Ovary (tissue), 9 donors: ENCODE measurements around the gene IGF1R. TPM values are rescaled to one million over a fixed set of nuclear protein-coding genes. Genes with fewer than 3 reads are reported as not detected.

ENCODE experiments used
- DNase-seq, 5 donors: peaks; one replicate each; pipeline ENCODE4 v3.0.0-alpha.2; 2019 to 2020
- H3K27ac ChIP-seq, 2 donors: fragments of 200-600 bp; one replicate each; pipeline versions ENCODE4 v1.5.1 to v1.8.0; 2019 to 2022
- H3K27me3 ChIP-seq: fragments of 200-600 bp; one replicate; pipeline ENCODE4 v1.8.0; 2022
- H3K36me3 ChIP-seq: fragments of 200-600 bp; sonication (generic); one replicate; pipeline ENCODE4 v1.5.1; 2019
- H3K4me1 ChIP-seq: one replicate; pipeline ENCODE4 v1.8.1; 2013; ENCODE audit warnings: mild to moderate bottlenecking, moderate library complexity; ENCODE audit not compliant: insufficient read depth
- H3K4me3 ChIP-seq: fragments of 200-600 bp; sonication (generic); one replicate; pipeline ENCODE4 v1.5.1; 2017
- H3K9me3 ChIP-seq, 2 donors: fragments of 200-600 bp in 1 of 2; sonication (generic) in 1 of 2; one replicate each; pipeline versions ENCODE4 v1.5.1 to v1.8.1; 2013 to 2019; ENCODE audit warnings: mild to moderate bottlenecking in 1 of 2, moderate library complexity in 1 of 2
- CTCF ChIP-seq, 3 donors: fragments of 450-650 bp in 2 of 3; fragments of 200-600 bp in 1 of 3; IDR thresholded peaks; one replicate each; pipeline versions ENCODE4 v1.5.1 to v1.8.0; 2016 to 2022; ENCODE audit warnings: antibody characterized with exemption in 3 of 3, mild to moderate bottlenecking in 1 of 3
- EP300 ChIP-seq: sonication (generic); formaldehyde crosslinking; IDR thresholded peaks from one replicate; pipeline ENCODE4 v1.6.1; 2017; ENCODE audit warnings: antibody characterized with exemption
- POLR2A ChIP-seq: fragments of 450-650 bp; IDR thresholded peaks from one replicate; pipeline ENCODE4 v1.6.1; 2017; ENCODE audit warnings: antibody characterized with exemption, mild to moderate bottlenecking, moderate library complexity
- WGBS, 3 donors: extraction: QIAGEN DNeasy Blood & Tissue Kit in 1 of 3; methylation state at CpG; one replicate each; pipeline versions ENCODE4 v1.1.5 to v1.1.7; 2013 to 2017; 5-methylcytosine and 5-hydroxymethylcytosine counted together
- intact Hi-C, 4 donors: fragments of 100-400 bp; cut with DNase I; formaldehyde crosslinking; loops; one replicate each; pipeline versions ENCODE4 v1.11.0 to v1.15.1; 2022 to 2023
- polyA plus RNA-seq, 2 donors: library from polyadenylated mRNA; stranded (reverse); fragments of 200-250 nt in 1 of 2; fragments of 350-450 nt in 1 of 2; fragmentation: Illumina TruSeq in 1 of 2; extraction: RNeasy Lipid Tissue Mini Kit (QIAGEN cat#74804) in 1 of 2; gene quantifications; one replicate each; pipeline ENCODE4 v1.2.3, GENCODE V29; 2013 to 2014
- total RNA-seq, 7 donors: library from RNA; depleted of rRNA in 2 of 7; stranded (reverse); fragments of >200 nt in 2 of 7; fragmentation: NEBNext Ultra II Directional in 3 of 7; extraction: Animal tissue kit (Norgen Biotek cat#: 25700) in 3 of 7; gene quantifications; one replicate each; pipeline versions ENCODE4 v1.1.0 to v1.2.4, GENCODE V29; 2016 to 2023
- donor health status: DM: no; HTN: no; CAD: no; lungs with moderate emphysema.
- donor health status: DM: no; HTN: no; CAD: no.
- donor health status: Bipolar disorder and iron deficiency.
- donor health status: DM: yes; HTN: yes; CAD: no.
- donor health status: DM: no; HTN: no; CAD: no.
- donor health status: DM: yes; HTN: yes; CAD: no.

The IGF1R gene
- total and polyA plus RNA-seq, 9 donors: 15.4 to 88.7 (median 68.9) TPM

DNA sequence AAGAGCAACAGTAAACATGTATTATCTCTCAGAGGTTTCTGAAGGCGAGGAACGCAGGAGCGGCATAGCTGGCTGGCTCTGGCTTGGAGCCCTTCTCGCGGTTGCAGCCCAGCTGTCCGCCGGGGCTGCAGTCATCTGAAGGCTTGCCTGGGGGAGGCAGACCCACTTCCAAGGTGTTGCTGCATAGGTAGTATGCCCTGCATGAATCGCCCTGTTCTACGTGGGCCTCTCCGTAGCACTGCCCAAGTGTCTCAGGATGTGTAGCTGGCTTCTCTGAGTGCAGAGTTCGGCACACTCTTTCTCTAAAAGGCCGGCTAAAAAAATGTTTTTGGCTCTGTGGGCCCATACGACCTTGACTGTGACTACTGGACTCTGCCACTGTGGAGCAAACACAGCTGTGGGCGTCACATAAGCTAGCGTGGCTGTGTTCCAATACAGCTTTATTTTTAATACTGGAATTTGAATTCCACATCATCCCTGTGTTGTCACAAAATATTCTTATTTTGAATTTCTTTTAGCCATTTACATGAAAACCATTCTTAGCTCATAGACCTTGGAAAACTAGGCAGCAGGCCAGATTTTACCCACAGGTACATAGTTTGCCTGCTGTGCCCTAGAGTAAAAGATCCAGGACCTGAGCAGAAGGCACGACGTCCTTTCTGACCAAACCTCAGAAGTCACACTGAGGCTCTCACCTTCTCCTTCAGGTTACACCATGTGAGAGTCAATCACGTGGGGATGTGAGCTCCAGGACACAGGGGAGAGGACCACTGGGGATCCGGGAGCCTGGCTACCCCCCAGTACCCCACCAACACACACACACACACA lies 303.4 kb downstream of the IGF1R start:
- no peaks in the 10 kb centered on the region for H3K27me3 ChIP-seq
- H3K27ac ChIP-seq: peak overlapping the region; percentile 23 to 81
- 5 to 26% (median 7%) methylated on average over 19 of the region's 19 CpGs for WGBS, 3 donors
- peak; percentile 69 to 82 (median 79) for DNase-seq
- H3K9me3 ChIP-seq: no peaks in the 10 kb centered on the region
- no peaks in the 10 kb centered on the region for H3K36me3 ChIP-seq
- no peak for TF ChIP-seq CTCF (IDR thresholded peaks at IDR 0.05)
- no peak for TF ChIP-seq EP300
- no peak for TF ChIP-seq POLR2A
- peaks cover 50% of the 10 kb centered on the region for H3K4me1 ChIP-seq
- intact Hi-C loops: no loop called here
- H3K4me3 ChIP-seq: no peak overlapping the region

- Histone ChIP-seq H3K4me1 (peaks cover 48% of the 10 kb centered on the region), H3K4me3 (no peak overlapping the region), H3K36me3 (no peaks in the 10 kb centered on the region), H3K9me3 (no peaks in the 10 kb centered on the region), H3K27ac (peak overlapping the region; percentile 23 to 81), H3K27me3 (no peaks in the 10 kb centered on the region)
- intact Hi-C loops: no loop called here
- TF ChIP-seq EP300 (no peak), POLR2A (no peak), CTCF (IDR thresholded peaks at IDR 0.05) (no peak)
- DNase-seq: no peak
- WGBS, 3 donors: 25 to 40% (median 30%) methylated on average over 6 of the region's 6 CpGs
These were observed 304.1 kb downstream of the IGF1R start for GRCh38 chr15:98952381-98952803.

- Histone ChIP-seq H3K36me3 (no peaks in the 10 kb centered on the region), H3K27me3 (no peaks in the 10 kb centered on the region), H3K4me3 (no peak overlapping the region), H3K27ac (peak overlapping the region; percentile 71 to 81), H3K4me1 (peaks cover 46% of the 10 kb centered on the region), H3K9me3 (no peaks in the 10 kb centered on the region)
- TF ChIP-seq POLR2A (no peak), CTCF (IDR thresholded peaks at IDR 0.05) (no peak), EP300 (no peak)
- intact Hi-C loops: no loop called here
- WGBS, 3 donors: 72 to 81% (median 80%) methylated on average over 19 of the region's 19 CpGs
- DNase-seq: peak in 1 of 5 donors; percentile 43
These were observed 304.9 kb downstream of the IGF1R start for GRCh38 chr15:98953000-98953787.

- peak in 2 of 5 donors; percentile 49 to 57 for DNase-seq
- intact Hi-C loops: no loop called here
- TF ChIP-seq EP300 (peak; percentile 41), POLR2A (no peak), CTCF (IDR thresholded peaks at IDR 0.05) (no peak)
These were observed 305.6 kb downstream of the IGF1R start for GRCh38 chr15:98953968-98954367.

More at GRCh38 chr15:98953968-98954367, 305.6 kb downstream of the IGF1R start:
- Histone ChIP-seq H3K27me3 (no peaks in the 10 kb centered on the region), H3K4me1 (peaks cover 46% of the 10 kb centered on the region), H3K27ac (peak overlapping the region; percentile 71 to 81), H3K36me3 (no peaks in the 10 kb centered on the region), H3K4me3 (no peak overlapping the region), H3K9me3 (no peaks in the 10 kb centered on the region)
- WGBS, 3 donors: 54 to 82% (median 70%) methylated on average over 16 of the region's 16 CpGs
